T-helper 1 cell (primary cell): Measurements from ENCODE around the gene ZNF280D.

Experiments used
- DNase-seq, 5 donors: peaks; one replicate each; pipeline ENCODE4 v3.0.0-alpha.2; 2012 to 2020

Gene ZNF280D

DNA sequence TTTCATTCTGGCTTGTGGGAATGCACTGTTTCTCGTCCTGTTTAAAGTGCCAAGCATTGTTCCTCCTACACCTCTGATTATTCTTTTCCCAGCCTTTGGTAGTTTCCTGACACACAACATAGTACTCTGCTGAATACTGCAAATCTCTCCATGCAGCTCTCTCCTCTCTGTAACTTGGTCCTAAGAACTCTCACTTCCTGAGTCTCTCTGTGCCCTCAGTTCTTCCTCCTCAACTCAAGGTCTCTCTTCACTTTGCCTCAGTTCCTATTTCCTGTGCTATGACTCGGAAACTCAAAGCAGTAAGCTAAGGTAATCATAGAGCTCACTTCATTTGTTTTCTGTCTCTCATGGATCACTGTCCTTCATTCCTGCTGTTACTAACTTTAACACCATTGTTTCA lies 113.4 kb downstream of the ZNF280D start:
- no peak for DNase-seq

DNA sequence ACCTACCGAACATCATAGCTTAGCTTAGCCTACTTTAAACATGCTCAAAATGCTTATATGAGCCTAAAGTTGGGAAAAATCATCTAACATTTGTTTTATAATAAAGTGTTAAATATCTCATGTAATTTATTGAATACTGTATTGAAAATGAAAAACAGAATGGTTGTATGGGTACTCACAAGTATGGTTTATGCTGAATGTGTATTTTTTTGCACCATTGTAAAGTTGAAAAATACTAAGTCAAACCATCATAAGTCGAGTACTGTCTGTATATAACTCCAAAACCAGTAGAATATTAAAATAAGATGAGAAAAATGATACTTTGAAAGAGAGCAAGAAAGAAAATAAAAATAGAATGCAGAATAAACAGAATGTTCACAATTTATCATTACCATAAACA lies 115.7 kb downstream of the ZNF280D start:
- no peak for DNase-seq

DNA sequence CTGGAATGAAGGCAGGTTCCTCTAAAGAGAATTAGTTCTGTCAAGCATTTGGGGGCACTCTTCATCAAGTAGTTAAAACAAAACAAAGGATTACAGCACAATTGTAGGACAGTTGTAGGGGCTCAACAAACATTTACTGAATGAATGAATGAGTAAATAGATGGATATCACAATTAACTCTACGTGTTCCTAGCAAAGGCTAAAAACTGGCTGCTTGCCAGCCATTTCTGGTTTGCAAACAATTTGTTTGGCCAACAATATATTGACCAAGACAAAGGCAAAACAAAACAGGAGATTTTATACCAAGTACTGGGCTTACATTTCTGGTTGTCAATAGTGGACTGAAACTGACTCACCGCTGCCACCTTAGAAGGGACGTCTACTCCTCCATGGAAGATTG lies 116.8 kb downstream of the ZNF280D start:
- no peak for DNase-seq

DNA sequence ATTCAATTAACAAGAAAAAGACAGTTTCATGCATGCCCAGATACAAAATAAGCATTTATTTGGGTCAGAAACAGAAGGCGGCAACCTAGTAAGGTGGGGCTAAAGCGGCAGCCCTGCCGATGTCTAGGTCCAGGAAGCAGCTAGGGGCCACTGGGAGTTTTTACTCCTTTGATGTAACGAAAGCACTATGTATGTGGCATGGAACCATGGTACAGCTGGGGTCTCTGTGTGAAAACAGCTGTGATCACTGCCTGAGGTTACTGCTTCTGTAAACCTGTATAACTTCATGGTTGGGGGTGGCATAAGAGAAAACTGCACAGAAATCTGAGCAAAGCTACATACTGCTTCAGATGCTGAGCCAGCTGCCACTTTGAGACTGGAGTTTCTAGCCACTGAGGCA lies 119.5 kb downstream of the ZNF280D start:
- no peak for DNase-seq

DNA sequence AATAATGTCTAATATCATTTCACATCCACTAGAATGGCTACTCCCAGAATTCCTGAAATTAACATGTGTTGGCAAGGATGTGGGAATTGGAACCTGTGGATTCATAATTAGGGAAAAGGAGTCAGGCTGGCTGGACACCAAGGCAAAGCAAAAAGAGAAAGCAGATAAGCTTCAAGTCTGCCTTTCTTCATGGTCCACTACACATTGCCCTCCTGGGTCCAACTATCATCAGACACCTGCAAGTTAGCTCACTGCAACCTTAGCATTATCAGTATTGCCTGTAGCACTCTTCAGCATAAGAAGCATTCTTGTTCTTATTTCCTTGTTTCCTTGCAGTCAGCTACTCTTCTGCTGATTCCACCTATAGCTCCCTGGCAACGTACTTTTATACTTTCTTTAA lies 124.3 kb downstream of the ZNF280D start:
- no peak for DNase-seq

DNA sequence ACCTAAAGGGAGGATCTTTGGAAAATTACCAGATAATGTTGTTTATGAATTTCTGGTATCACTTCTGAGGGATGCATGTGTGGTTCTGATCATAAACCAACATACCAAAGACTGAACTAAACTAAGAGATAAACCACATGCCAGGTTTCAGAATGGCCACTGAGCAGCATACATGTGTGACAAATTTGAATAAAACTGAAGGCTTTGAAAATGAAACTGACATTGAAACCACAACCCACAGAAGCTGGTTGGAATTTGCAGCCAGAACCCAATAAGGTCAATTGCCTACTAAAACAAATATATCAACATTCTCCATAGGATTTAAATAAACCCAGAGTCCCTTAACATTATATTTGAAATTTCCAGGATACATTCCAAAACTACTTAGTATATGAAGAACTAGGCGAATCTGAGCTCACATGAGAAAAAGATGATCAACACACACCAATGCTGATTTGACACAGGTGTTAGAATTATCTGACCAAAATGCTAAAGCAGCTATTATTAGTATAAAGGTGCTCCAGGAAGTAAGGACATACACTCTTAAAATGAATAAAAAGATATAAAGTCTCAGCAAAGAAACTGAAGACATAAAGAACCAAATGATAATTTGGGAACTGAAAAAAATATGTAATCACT lies 125.0 kb downstream of the ZNF280D start:
- peak in 1 of 5 donors; percentile 6 for DNase-seq

DNA sequence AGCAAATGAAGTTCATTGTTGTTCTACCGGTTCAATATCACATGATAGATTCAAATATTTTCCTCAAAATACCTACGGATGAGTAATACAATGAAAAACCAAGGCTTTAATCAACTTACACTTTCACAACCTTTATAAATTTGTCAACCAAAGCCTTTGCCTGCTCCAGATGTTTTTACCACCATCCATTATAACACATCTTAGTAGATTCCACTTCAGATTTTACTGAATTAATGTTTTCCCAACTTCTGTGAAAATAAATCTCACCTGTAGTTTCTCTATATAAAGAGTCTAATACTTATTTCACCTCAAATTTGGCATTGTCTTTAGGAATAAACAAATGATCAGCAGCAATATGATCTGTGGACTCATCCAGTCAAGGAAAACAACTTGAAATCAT lies 131.1 kb downstream of the ZNF280D start:
- no peak for DNase-seq

DNA sequence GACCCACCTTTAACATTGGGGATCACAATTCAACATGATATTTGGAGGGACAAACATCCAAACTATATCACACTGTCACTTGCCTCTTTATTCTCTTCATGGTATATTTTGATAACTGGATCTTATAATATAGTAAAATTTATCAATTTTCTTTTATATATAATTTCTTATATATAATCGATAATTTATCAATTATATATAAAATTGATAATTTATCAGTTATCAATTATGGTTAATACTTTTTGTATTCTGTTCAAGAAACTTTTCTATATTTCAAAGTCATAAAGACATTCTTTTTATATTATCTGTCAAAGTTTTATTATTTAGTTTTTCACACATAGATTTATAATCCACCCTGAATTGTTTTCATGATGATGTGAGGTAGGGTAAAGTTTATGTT lies 132.9 kb downstream of the ZNF280D start:
- DNase-seq, result no peak

DNA sequence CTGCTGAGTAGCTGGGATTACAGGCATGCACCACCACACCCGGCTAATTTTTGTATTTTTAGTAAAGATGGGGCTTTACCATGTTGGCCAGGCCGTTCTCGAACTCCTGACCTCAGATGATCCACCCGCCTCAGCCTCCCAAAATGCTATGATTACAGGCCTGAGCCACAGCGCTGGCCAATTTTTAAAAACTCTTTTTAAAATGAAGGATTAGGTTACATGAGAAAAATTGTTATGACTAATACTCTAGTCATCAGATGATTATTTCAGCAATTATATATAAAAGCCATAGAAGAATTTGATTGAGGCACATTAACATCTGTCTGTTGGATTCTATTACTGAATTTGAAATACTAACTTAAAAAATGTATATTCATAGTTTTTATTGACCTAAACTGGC lies 134.3 kb downstream of the ZNF280D start:
- DNase-seq, result no peak

DNA sequence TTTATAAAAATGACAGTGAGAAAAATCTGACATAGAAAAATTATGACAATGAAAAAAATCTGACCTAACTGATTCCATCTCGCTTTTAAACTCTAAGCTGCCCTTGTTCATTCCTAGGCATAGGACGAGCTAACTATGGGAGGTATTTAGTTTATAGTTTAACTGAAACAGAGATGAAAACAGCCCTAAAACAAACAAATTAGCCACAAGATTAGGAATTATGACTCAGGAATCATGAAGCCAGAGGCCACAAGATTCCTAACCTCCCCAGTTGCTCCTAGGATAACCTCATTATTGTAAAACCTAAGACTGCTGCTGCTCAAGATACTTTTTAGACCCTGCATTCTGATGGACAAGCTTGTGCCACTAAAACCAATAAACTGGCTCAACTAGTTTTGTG lies 145.6 kb downstream of the ZNF280D start:
- no peak for DNase-seq

DNA sequence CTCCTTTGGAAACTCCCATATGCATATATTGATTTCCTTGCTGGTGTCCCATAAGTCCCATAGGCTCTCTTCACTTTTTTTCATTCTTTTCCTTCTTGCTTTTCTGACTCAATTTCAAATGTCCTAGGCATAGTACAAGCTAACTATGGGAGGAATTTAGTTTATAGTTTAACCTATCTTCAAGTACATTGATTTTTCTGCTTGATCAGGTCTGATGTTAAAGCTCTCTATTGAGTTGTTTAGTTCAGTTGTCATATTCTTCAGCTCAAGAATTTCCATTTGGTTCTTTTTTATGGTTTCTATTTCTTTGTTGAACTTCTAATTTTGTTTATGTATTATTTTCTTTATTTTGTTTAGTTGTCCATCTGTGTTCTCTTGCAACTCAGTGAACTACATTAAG lies 147.1 kb downstream of the ZNF280D start:
- no peak for DNase-seq

DNA sequence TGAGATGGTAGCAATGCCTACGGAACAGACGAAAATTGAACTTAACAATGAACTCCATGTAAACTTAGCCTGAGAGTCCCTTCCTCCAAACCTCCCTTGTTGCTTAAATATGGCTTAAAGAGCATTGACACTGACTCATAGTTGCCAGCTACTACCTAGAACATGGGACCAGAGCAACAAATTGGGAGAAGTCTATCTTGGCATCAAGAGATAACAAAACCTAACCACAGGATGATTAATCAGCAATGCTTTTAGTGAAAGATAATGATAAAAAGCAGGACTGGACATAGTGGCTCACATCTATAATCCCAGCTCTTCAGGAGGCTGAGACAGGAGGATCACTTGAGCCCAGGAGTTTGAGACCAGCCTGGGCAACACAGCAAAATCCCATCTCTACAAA lies 150.5 kb downstream of the ZNF280D start:
- no peak for DNase-seq
